AG09319 (cell line): ENCODE results near the gene LYSMD2.

Experiments
- DNase-seq: peaks from one replicate; pipeline ENCODE4 v3.0.0-alpha.2; 2010; ENCODE audit warnings: low read depth; ENCODE audit errors: extremely low read depth
- TF ChIP-seq, protein P1 (sequence below): IDR thresholded peaks from 2 replicates; pipeline ENCODE4 v1.5.1; 2011; ENCODE audit warnings: low read depth, mild to moderate bottlenecking, inconsistent platforms, low read length, moderate library complexity

Gene LYSMD2

DNA sequence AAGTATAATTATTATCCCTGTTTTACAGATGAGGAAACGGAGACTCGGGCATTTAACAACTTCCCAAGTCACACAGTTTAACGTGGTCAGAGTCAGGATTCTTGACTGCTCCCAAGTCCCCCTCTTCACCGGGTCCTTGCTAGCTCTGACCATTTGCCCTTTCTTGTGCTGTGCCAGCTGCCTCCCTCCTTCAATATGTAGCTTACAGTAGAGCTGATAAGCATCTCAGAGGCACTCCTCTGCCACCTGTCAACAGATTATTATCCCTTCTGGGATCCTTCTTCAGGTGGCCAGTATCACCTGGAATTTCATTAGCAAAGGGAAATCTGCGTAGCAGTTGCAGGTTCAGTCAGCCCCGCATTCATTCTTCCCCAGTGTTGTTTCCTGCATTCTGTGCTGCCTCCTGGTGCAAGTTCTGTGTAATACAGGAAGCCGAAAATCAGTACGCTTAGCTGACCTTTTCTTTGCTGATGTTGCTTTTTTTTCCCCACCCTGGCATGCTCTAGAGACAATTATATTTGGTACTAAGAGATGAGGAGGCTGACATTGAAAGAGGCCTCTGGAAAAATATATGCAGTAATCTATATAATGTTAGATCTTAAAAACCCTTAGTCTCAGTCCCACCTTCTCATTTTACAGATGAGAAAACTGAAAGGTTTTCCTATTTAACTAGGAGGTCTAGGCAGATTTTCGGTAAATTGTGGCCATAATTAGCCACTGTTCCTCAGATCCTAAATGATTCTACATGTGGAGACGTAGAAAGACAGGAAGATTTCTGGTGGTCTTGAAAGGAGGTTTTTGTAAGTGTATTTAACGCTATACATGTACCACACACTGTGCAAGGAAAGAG lies 38.7 kb upstream of the LYSMD2 start:
- TF ChIP-seq, protein P1, sequence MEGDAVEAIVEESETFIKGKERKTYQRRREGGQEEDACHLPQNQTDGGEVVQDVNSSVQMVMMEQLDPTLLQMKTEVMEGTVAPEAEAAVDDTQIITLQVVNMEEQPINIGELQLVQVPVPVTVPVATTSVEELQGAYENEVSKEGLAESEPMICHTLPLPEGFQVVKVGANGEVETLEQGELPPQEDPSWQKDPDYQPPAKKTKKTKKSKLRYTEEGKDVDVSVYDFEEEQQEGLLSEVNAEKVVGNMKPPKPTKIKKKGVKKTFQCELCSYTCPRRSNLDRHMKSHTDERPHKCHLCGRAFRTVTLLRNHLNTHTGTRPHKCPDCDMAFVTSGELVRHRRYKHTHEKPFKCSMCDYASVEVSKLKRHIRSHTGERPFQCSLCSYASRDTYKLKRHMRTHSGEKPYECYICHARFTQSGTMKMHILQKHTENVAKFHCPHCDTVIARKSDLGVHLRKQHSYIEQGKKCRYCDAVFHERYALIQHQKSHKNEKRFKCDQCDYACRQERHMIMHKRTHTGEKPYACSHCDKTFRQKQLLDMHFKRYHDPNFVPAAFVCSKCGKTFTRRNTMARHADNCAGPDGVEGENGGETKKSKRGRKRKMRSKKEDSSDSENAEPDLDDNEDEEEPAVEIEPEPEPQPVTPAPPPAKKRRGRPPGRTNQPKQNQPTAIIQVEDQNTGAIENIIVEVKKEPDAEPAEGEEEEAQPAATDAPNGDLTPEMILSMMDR, result peak; percentile 78
- no peak for DNase-seq

DNA sequence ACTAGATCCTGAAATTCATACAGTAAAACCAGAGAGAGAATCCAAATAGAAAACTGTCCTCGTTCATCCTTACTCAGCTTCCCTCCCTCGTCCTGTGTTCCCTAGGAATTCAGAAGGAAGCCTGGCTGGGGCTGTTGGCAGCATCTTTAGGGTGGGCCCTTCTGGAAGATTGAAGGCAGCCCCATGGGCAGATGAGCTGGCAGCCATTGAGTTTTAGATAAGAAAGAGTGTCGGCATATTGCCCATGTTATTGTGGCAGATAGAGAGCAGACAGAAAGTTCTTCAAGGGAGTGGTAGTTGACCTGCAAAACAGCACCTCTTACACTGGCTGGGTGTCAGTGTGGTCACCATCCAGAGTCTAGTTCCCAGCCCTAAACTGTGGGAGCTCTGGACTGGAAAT lies 37.5 kb upstream of the LYSMD2 start:
- TF ChIP-seq, protein P1, result no peak
- DNase-seq, result no peak

DNA sequence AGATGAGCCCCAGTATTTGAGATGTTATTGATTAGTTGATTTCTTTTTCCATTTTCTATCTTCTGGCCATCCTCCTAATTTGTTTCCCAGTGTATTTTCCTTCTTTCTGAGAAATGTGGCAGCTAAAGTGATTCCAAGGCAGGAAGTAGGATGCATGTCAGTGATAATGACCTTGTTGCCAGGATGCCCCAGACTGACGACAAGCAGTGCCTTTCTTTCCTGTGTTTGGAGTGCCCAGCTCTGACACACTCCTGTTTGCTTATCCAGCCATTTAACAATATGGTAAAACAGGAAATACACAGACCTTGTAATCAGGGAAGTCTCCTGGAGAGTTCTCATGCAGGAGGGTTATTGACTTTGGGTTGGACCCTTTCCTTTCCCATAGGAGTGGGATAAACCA lies 34.3 kb upstream of the LYSMD2 start:
- TF ChIP-seq, protein P1, result no peak
- DNase-seq, result no peak

DNA sequence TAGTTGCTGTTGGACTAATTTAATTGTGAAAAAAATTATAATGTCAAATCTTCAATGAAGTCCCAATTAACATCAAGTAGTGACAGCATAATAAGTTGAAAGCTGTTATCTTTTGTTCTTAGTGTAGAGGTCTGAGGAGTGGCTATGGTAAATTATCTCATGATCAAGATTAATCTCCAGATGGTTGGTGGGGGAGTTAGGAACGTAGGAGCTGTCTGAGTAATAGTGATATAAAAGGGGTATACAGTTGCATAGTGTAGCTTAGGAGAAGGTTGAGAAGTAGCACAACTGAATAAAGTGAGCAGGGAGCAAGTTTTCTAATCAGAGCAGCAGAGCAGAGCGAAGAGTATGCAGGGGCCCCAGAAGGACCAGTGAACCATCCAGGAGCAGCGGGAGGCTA lies 33.4 kb upstream of the LYSMD2 start:
- TF ChIP-seq, protein P1, result no peak
- no peak for DNase-seq

DNA sequence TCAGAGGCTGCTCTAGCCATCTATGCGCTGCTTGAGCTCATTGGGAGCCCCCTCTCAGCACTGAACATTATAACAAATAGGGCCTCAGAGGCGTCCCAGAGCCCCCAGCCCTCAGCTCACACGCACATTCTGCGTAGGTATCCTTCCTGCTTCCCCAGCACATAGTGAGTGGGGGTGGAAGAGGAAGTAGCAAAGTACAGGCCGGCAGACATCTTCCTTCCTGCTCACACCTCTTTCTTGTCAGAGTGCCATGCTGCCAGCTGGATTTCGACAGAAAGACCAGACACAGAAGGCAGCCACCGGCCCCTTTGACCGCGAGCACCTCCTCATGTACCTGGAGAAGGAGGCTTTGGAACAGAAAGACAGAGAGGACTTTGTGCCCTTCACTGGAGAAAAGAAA lies 30.6 kb upstream of the LYSMD2 start:
- TF ChIP-seq, protein P1, result no peak
- no peak for DNase-seq

DNA sequence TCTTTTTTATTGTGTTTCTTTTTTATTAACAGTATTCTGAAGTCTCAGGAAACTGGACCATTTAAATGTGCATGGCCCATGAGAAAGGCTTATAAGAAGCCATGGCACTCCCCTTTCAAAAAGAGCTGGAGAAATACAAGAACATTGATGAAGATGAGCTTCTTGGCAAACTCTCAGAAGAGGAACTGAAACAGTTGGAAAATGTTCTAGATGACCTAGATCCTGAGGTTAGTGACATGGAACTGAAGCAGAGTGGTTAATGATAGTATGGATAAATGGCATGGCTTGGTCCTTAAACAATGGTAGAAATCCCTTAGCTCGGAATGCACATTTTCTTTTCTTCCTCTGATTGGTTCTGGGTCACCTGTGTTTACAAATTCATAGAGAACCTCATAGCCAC lies 28.9 kb upstream of the LYSMD2 start:
- no peak for DNase-seq
- TF ChIP-seq, protein P1, result no peak

DNA sequence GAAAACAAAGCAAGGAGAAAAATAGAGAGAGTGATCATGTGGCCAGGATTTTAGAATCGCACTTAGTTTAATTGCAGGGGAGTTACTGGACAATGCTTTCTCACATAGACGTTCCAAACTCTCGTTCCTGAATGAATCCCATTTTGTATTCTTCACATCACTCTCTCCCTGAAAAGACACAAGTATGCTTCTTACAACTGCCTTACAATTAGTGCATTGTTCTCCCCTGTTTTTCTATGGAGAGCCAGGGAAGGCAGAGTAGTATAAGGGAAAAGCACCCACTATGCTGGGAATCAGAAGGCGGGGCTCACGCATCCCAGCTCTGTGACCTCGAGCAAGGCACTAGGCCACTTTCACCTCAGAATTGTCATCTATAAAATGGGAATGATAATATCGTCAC lies 28.3 kb upstream of the LYSMD2 start:
- DNase-seq, result no peak
- TF ChIP-seq, protein P1, result no peak
